Activated naive CD8-positive, alpha-beta T cell (primary cell): Measurements from ENCODE around the gene AHRR.

Experiments used
- H3K27ac Mint-ChIP-seq: one replicate; pipeline ENCODE4 v1.8.0; 2021; ENCODE audit warnings: mixed read lengths
- H3K27me3 Mint-ChIP-seq: one replicate; pipeline ENCODE4 v1.8.0; 2021; ENCODE audit warnings: mixed read lengths
- H3K36me3 Mint-ChIP-seq: one replicate; pipeline ENCODE4 v1.8.0; 2021; ENCODE audit warnings: mixed read lengths
- H3K4me1 Mint-ChIP-seq: one replicate; pipeline ENCODE4 v1.8.0; 2021; ENCODE audit warnings: low read depth, mixed read lengths
- H3K4me3 Mint-ChIP-seq: one replicate; pipeline ENCODE4 v1.8.0; 2021; ENCODE audit warnings: mild to moderate bottlenecking, mixed read lengths
- H3K9me3 Mint-ChIP-seq: one replicate; pipeline ENCODE4 v1.8.0; 2021; ENCODE audit warnings: low read depth, mixed read lengths

Gene AHRR

DNA sequence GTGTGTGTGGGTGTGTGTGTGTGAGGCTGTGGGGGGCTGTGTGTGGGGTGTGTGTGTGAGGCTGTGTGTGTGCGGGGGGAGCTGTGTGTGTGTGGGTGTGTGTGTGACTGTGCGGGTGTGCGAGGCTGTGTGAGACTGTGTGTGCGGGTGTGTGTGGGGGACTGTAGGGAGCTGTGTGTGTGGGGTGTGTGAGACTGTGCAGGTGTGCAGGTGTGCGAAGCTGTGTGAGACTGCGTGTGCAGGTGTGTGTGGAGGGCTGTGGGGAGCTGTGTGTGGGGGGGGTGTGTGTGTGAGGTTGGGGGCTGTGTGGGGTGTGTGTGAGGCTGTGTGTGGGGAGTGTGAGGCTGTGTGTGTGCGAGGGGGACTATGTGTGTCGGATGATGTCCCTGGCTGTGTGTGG is 23.2 kb downstream of the AHRR start:
- Mint-ChIP-seq H3K27ac (no peak overlapping the region), H3K4me3 (no peak overlapping the region), H3K4me1 (peaks cover 24% of the 10 kb centered on the region), H3K36me3 (peaks cover 11% of the 10 kb centered on the region), H3K9me3 (no peaks in the 10 kb centered on the region), H3K27me3 (peaks cover 5% of the 10 kb centered on the region)

GRCh38 chr5:345404-346195 is 24.1 kb downstream of the AHRR start:
- Mint-ChIP-seq H3K27ac (peak overlapping the region; percentile 55), H3K4me3 (peak overlapping the region; percentile 61), H3K27me3 (peaks cover 5% of the 10 kb centered on the region), H3K36me3 (peaks cover 11% of the 10 kb centered on the region), H3K4me1 (peaks cover 23% of the 10 kb centered on the region), H3K9me3 (no peaks in the 10 kb centered on the region)

DNA sequence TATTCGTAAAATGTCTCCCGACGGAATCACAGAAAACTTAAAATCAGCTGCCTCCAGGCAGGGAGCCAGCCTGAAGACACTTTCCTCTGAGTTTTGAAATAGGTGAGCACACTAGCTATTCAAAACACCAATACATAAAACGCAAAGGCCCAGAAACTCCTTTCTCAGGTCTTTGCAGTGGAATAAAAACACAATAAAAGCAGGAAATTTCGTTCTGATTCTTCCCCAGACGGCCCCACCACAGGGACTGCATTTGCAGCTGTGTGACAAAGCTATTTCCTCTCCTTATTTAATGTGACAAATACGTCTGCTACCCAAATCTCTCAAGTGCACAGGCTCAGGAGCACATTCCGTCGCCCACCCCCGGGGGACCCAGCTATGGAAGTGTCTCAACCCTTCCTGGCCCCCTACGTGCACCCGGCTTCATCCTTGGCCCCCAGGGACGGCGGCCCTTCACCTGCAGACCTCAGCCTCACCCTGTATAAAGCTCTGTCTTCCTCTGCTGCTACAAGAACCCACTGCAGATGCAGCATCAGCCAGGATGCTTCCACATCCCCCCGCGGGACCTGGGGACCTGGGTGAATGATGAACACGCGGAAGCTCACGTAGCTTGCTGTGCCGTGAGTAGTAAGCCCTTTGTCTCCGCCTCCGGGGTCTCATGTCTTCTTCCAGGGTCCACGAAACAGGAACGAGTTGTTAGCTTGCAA is 24.9 kb downstream of the AHRR start:
- H3K36me3 Mint-ChIP-seq, result peaks cover 11% of the 10 kb centered on the region
- H3K9me3 Mint-ChIP-seq, result no peaks in the 10 kb centered on the region
- H3K4me1 Mint-ChIP-seq, result peaks cover 23% of the 10 kb centered on the region
- H3K27me3 Mint-ChIP-seq, result peaks cover 5% of the 10 kb centered on the region
- peak overlapping the region; percentile 55 for H3K27ac Mint-ChIP-seq
- peak overlapping the region; percentile 61 for H3K4me3 Mint-ChIP-seq

- Mint-ChIP-seq H3K36me3 (peaks cover 9% of the 10 kb centered on the region), H3K4me3 (no peak overlapping the region), H3K27me3 (peaks cover 5% of the 10 kb centered on the region), H3K4me1 (peaks cover 16% of the 10 kb centered on the region), H3K27ac (no peak overlapping the region), H3K9me3 (no peaks in the 10 kb centered on the region)
Measured at GRCh38 chr5:347712-348284, 26.3 kb downstream of the AHRR start.

- peaks cover 15% of the 10 kb centered on the region for H3K4me1 Mint-ChIP-seq
Measured at GRCh38 chr5:348726-349125, 27.2 kb downstream of the AHRR start.

DNA sequence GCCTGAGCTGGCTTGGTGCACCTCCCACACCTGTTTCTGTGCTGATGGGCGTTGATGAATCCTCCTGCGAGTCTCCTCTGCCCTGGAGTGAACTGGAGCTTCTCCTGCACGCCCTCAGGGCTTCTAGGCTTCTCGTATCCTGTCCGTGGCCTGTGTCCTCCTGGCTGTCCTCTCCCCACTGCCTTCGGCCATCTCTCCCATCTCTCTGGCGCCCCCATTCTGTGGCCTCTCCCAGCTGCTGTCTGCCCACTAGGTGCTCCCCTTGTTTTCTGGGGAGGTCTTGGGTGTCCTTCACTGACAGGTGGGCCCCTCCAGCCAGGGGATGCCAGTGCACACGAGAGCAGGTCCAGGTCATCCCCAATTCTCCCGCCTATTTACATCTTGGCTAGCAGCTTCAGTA is 28.8 kb downstream of the AHRR start:
- peaks cover 15% of the 10 kb centered on the region for H3K4me1 Mint-ChIP-seq
- H3K4me3 Mint-ChIP-seq, result no peak overlapping the region

More at GRCh38 chr5:348726-349125, 27.2 kb downstream of the AHRR start:
- H3K36me3 Mint-ChIP-seq, result peaks cover 8% of the 10 kb centered on the region
- H3K4me3 Mint-ChIP-seq, result no peak overlapping the region
- peak overlapping the region; percentile 25 for H3K27ac Mint-ChIP-seq
- peaks cover 5% of the 10 kb centered on the region for H3K27me3 Mint-ChIP-seq
- no peaks in the 10 kb centered on the region for H3K9me3 Mint-ChIP-seq

DNA sequence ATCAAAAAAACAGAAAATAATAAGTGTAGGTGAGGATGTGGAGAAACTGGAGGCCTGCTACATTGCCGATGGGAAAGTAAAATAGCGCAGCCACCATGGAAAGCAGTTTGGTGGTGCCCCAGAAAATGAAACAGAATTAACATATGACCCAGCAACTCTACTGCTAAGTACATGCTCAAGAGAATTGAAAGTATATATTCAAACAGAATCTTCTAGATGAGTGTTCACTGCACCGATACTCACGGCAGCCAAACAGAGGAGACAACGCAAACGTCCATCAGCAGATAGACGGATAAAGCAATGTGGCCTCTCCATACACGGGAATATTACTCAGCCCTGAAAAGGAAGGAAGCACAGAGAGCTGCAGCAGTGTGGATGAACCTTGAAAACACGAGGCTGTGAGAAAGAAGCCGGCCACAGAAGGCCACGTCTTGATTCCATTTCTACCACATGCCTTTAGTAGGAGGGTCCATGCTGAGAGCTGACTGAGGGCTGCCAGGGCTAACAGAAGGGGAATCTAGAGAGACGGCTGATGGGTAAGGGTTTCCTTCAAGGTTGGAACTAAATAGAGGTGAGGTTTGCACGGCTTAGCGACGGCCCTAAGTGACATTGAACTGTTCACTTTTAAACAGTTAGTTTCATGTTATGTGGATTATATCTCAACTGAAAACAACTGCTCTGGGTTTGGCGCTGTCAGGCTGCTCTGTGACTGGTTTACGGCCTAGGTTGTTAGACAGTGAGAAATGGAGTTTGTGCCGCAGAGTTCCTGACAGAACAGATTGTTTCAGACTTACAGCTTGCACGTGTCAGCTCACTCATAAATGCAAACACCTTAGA is 29.8 kb downstream of the AHRR start:
- Mint-ChIP-seq H3K9me3 (no peaks in the 10 kb centered on the region), H3K27ac (peak overlapping the region; percentile 46), H3K4me3 (no peak overlapping the region), H3K36me3 (peaks cover 11% of the 10 kb centered on the region), H3K4me1 (peaks cover 9% of the 10 kb centered on the region), H3K27me3 (peaks cover 5% of the 10 kb centered on the region)

More for the DNA sequence above, 28.8 kb downstream of the AHRR start:
- Mint-ChIP-seq H3K36me3 (peaks cover 8% of the 10 kb centered on the region), H3K27me3 (peaks cover 5% of the 10 kb centered on the region), H3K9me3 (no peaks in the 10 kb centered on the region), H3K27ac (no peak overlapping the region)

DNA sequence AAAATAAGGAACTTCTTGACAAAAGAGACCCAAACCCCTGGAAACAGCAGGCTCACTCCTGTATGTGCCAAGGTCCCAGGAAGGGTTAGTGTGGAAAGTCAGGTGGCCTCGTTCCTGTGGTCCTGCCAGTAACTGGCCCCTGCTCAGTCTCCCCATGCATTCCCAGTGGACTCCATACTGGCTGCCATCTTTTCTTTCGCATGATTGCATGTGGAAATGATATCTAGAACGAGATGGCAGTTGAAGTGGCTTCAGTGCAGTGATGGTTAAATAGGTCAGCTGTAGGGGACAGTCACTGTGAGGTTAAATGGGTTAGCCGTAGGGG is 30.4 kb downstream of the AHRR start:
- Mint-ChIP-seq H3K9me3 (no peaks in the 10 kb centered on the region), H3K4me3 (no peak overlapping the region), H3K27ac (no peak overlapping the region), H3K27me3 (peaks cover 4% of the 10 kb centered on the region), H3K36me3 (peaks cover 10% of the 10 kb centered on the region), H3K4me1 (peaks cover 3% of the 10 kb centered on the region)

- H3K4me3 Mint-ChIP-seq, result no peak overlapping the region
- H3K27me3 Mint-ChIP-seq, result peaks cover 4% of the 10 kb centered on the region
- no peaks in the 10 kb centered on the region for H3K9me3 Mint-ChIP-seq
- peaks cover 5% of the 10 kb centered on the region for H3K36me3 Mint-ChIP-seq
- no peak overlapping the region for H3K27ac Mint-ChIP-seq
- no peaks in the 10 kb centered on the region for H3K4me1 Mint-ChIP-seq
Measured at GRCh38 chr5:352639-353611, 31.4 kb downstream of the AHRR start.

- Mint-ChIP-seq H3K27me3 (no peaks in the 10 kb centered on the region), H3K4me3 (no peak overlapping the region), H3K9me3 (no peaks in the 10 kb centered on the region), H3K4me1 (no peaks in the 10 kb centered on the region), H3K36me3 (peaks cover 2% of the 10 kb centered on the region), H3K27ac (no peak overlapping the region)
Measured at GRCh38 chr5:353612-354580, 32.4 kb downstream of the AHRR start.

DNA sequence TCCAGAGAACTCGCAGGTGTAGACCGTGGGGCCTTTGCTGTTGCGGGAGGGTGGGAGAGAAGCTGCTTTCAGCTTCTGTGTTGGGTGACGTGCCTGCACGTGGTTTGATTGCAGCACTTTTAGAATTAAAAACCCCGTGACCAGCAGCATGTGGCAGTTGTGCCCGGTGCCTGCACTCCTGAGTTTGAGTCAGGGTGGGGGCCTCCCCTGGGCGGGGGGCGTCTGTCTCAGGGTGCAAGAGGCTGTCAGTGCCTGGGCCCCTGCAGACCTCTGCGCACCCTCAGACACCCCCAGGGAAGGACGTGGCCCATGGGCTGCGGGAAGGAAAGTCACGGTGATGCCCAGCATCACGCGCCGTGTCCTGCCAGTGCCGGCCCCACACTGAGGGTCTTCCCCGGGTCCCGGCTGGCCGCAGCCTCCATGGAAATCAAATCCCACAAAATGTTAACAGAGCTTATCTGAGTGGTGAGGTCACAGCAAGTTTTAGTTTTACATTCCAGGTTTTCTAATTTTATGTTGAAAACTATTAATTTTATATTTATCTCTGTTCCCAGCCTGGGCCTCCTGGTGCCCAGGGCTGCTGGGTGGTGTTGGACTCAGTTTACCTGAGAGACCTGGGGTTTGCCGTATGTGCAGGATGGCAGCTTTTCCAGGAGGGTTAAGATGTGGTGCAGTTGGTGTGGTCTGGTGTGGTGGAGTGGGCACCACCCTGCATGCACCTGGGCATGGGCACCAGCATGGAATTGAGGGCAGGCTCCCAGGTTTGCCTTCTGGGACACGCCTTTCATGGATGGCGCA is 33.3 kb downstream of the AHRR start:
- Mint-ChIP-seq H3K27me3 (no peaks in the 10 kb centered on the region), H3K9me3 (no peaks in the 10 kb centered on the region), H3K4me3 (no peak overlapping the region), H3K4me1 (no peaks in the 10 kb centered on the region), H3K36me3 (peaks cover 2% of the 10 kb centered on the region), H3K27ac (no peak overlapping the region)

GRCh38 chr5:355379-355935 is 33.9 kb downstream of the AHRR start:
- no peak overlapping the region for H3K27ac Mint-ChIP-seq
- H3K27me3 Mint-ChIP-seq, result no peaks in the 10 kb centered on the region
- peaks cover 5% of the 10 kb centered on the region for H3K36me3 Mint-ChIP-seq
- no peaks in the 10 kb centered on the region for H3K9me3 Mint-ChIP-seq
- H3K4me1 Mint-ChIP-seq, result no peaks in the 10 kb centered on the region
- H3K4me3 Mint-ChIP-seq, result no peak overlapping the region
